Activated CD4-positive, alpha-beta memory T cell treated with anti-CD3 and anti-CD28 coated beads for 36 hours (primary cell): ENCODE results near the gene TMEM178B. TPM values are rescaled to one million over a fixed set of nuclear protein-coding genes. Genes with fewer than 3 reads are reported as not detected.
"Not testable (repeated sequence)": the region's sequence is repeated elsewhere in the genome, so short reads cannot be mapped to it uniquely, and the experiment has no call there.

Experiments
- CTCF ChIA-PET: fragments of 350-600 bp; sonication (Branson Sonifier 250); formaldehyde crosslinking; loops from one replicate; lab custom pipeline; 2021; ENCODE audit warnings: antibody characterized with exemption, inconsistent platforms; lab: Charles Lee
- POLR2A ChIA-PET: fragments of 350-600 bp; sonication (Branson Sonifier 250); formaldehyde crosslinking; loops from one replicate; lab custom pipeline; 2021; ENCODE audit warnings: antibody characterized with exemption; lab: Charles Lee
- DNase-seq: peaks from one replicate; pipeline ENCODE4 v3.0.0-alpha.2; 2020
- H3K27ac Mint-ChIP-seq: one replicate; pipeline ENCODE4 v1.8.0; 2021; ENCODE audit warnings: mixed read lengths
- H3K27me3 Mint-ChIP-seq: one replicate; pipeline ENCODE4 v1.8.0; 2021; ENCODE audit warnings: mixed read lengths
- H3K36me3 Mint-ChIP-seq: one replicate; pipeline ENCODE4 v1.8.0; 2021; ENCODE audit warnings: mixed read lengths
- H3K4me1 Mint-ChIP-seq: one replicate; pipeline ENCODE4 v1.8.0; 2021; ENCODE audit warnings: low read depth, mixed read lengths
- H3K4me3 Mint-ChIP-seq: one replicate; pipeline ENCODE4 v1.8.0; 2021; ENCODE audit warnings: mild to moderate bottlenecking, mixed read lengths
- H3K9me3 Mint-ChIP-seq: one replicate; pipeline ENCODE4 v1.8.0; 2021; ENCODE audit warnings: mixed read lengths
- intact Hi-C: fragments of 100-400 bp; cut with micrococcal nuclease; formaldehyde crosslinking; loops from one replicate; pipeline ENCODE4 v1.15.1; 2023
- total RNA-seq, 2 experiments: library from RNA; stranded (reverse); gene quantifications; one replicate each; pipeline ENCODE4 v1.2.3, GENCODE V29; 2021

Gene TMEM178B
- total RNA-seq, 2 experiments from 2014 or later = 0.58 to 0.81 TPM

DNA sequence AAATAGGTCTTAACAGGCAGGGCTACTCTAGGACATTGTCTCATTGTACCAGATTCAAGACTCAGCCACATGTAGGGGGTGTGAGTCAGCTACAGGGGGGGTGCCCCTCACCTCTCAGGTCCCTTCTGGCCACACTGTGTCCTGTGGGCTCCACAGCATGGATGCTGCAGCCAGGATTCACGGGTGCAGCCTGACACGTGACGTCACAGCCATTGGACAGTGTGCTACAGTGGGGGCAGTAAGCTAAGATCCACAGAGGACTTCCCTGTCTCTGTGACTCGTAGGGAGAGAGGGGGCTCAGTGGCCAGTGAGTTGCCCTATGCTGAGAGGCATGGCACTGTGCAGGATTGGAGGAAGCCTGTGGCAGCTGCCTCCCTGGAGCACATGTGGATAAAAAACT, 77.9 kb downstream of the TMEM178B start:
- H3K4me3 Mint-ChIP-seq = no peak overlapping the region
- H3K4me1 Mint-ChIP-seq = no peaks in the 10 kb centered on the region
- POLR2A ChIA-PET = no interaction called here
- H3K27ac Mint-ChIP-seq = no peak overlapping the region
- no peaks in the 10 kb centered on the region for H3K27me3 Mint-ChIP-seq
- H3K36me3 Mint-ChIP-seq = no peaks in the 10 kb centered on the region
- no peaks in the 10 kb centered on the region for H3K9me3 Mint-ChIP-seq
- DNase-seq = no peak
- intact Hi-C loops = no loop called here
- CTCF ChIA-PET = no interaction called here

DNA sequence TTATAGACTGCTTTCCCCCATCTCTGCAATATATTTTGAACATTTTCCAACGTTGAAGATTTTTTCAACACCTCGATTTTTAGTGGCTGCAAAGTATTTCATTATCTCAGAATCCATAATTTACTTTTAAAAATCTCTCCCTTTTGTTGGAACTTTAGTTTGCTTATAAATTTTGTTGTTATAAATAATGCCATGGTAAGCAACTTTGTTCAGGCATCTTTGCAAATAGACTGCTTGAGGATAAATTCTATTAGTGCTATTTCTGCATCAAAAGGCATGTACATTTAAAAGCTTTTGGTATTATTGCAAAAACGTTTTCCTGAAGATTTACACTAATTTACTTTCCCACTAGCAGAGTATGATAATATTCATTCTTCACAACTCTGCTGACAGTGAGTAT, 79.4 kb downstream of the TMEM178B start:
- Mint-ChIP-seq H3K4me3 (no peak overlapping the region), H3K36me3 (no peaks in the 10 kb centered on the region), H3K27ac (no peak overlapping the region), H3K4me1 (no peaks in the 10 kb centered on the region), H3K9me3 (no peaks in the 10 kb centered on the region), H3K27me3 (no peaks in the 10 kb centered on the region)
- ChIA-PET CTCF (no interaction called here), POLR2A (no interaction called here)
- intact Hi-C loops = no loop called here
- no peak for DNase-seq

GRCh38 chr7:141154131-141154732, 80.4 kb downstream of the TMEM178B start:
- CTCF ChIA-PET = no interaction called here

GRCh38 chr7:141156407-141156806, 82.5 kb downstream of the TMEM178B start:
- H3K36me3 Mint-ChIP-seq = no peaks in the 10 kb centered on the region
- ChIA-PET CTCF (no interaction called here), POLR2A (no interaction called here)
- intact Hi-C loops = no loop called here
- no peaks in the 10 kb centered on the region for H3K4me1 Mint-ChIP-seq
- H3K9me3 Mint-ChIP-seq = no peaks in the 10 kb centered on the region
- no peak for DNase-seq
- no peaks in the 10 kb centered on the region for H3K27me3 Mint-ChIP-seq
- H3K27ac Mint-ChIP-seq = no peak overlapping the region
- H3K4me3 Mint-ChIP-seq = no peak overlapping the region

More at GRCh38 chr7:141154131-141154732, 80.4 kb downstream of the TMEM178B start:
- no peak overlapping the region for H3K4me3 Mint-ChIP-seq
- H3K27me3 Mint-ChIP-seq = no peaks in the 10 kb centered on the region
- H3K27ac Mint-ChIP-seq = no peak overlapping the region
- intact Hi-C loops = no loop called here
- H3K36me3 Mint-ChIP-seq = no peaks in the 10 kb centered on the region
- H3K9me3 Mint-ChIP-seq = no peaks in the 10 kb centered on the region
- H3K4me1 Mint-ChIP-seq = no peaks in the 10 kb centered on the region
- DNase-seq = no peak
- POLR2A ChIA-PET = no interaction called here

- Mint-ChIP-seq H3K27ac (no peak overlapping the region), H3K4me1 (no peaks in the 10 kb centered on the region), H3K27me3 (no peaks in the 10 kb centered on the region), H3K36me3 (no peaks in the 10 kb centered on the region), H3K4me3 (no peak overlapping the region), H3K9me3 (no peaks in the 10 kb centered on the region)
- POLR2A ChIA-PET = no interaction called here
- CTCF ChIA-PET = no interaction called here
- intact Hi-C loops = no loop called here
- DNase-seq = no peak
Measured at GRCh38 chr7:141157138-141157765, 83.4 kb downstream of the TMEM178B start.

DNA sequence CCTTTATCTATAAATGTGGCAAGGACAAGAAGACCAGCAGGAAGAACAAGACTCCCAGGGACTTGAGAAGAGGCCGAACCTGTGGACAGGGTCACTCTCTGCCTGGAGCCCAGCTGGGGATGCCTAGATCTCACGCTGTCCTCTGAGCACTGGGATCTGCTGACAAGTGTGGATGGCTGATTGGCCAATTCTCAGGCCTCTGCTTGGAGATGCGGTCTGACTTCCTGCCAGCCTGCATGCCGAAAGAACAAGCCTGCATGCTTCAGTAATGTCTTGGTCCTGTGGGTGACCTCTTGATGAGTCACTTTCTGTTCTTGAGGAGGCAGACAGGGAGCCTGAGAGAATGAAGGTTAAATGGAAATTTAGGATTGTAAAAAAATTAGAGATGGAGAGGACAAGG, 84.7 kb downstream of the TMEM178B start:
- POLR2A ChIA-PET = no interaction called here
- Mint-ChIP-seq H3K9me3 (no peaks in the 10 kb centered on the region), H3K27me3 (no peaks in the 10 kb centered on the region), H3K4me1 (no peaks in the 10 kb centered on the region), H3K36me3 (no peaks in the 10 kb centered on the region), H3K27ac (no peak overlapping the region), H3K4me3 (no peak overlapping the region)
- CTCF ChIA-PET = no interaction called here
- intact Hi-C loops = no loop called here
- DNase-seq = peak; percentile 20

- CTCF ChIA-PET = no interaction called here
- intact Hi-C loops = no loop called here
Measured at GRCh38 chr7:141160246-141160860, 86.5 kb downstream of the TMEM178B start.

GRCh38 chr7:141161550-141162535, 88.0 kb downstream of the TMEM178B start:
- H3K4me1 Mint-ChIP-seq = no peaks in the 10 kb centered on the region
- ChIA-PET POLR2A (no interaction called here), CTCF (no interaction called here)
- no peaks in the 10 kb centered on the region for H3K36me3 Mint-ChIP-seq
- intact Hi-C loops = no loop called here
- no peak overlapping the region for H3K4me3 Mint-ChIP-seq
- H3K27ac Mint-ChIP-seq = no peak overlapping the region
- no peaks in the 10 kb centered on the region for H3K27me3 Mint-ChIP-seq
- no peaks in the 10 kb centered on the region for H3K9me3 Mint-ChIP-seq
- DNase-seq = no peak

More at GRCh38 chr7:141160246-141160860, 86.5 kb downstream of the TMEM178B start:
- H3K36me3 Mint-ChIP-seq = no peaks in the 10 kb centered on the region
- H3K27ac Mint-ChIP-seq = no peak overlapping the region
- H3K4me1 Mint-ChIP-seq = no peaks in the 10 kb centered on the region
- no peaks in the 10 kb centered on the region for H3K9me3 Mint-ChIP-seq
- DNase-seq = no peak
- no peak overlapping the region for H3K4me3 Mint-ChIP-seq
- POLR2A ChIA-PET = no interaction called here
- no peaks in the 10 kb centered on the region for H3K27me3 Mint-ChIP-seq

- H3K4me1 Mint-ChIP-seq = no peaks in the 10 kb centered on the region
- H3K4me3 Mint-ChIP-seq = no peak overlapping the region
- no peaks in the 10 kb centered on the region for H3K36me3 Mint-ChIP-seq
- intact Hi-C loops = no loop called here
- H3K27ac Mint-ChIP-seq = no peak overlapping the region
- DNase-seq = no peak
- CTCF ChIA-PET = no interaction called here
- H3K9me3 Mint-ChIP-seq = peaks cover 2% of the 10 kb centered on the region
- POLR2A ChIA-PET = interaction anchor here (0.5 kb wide), 1 partner anchor 538 kb away, joined by 3 read pairs; no protein-coding TSS in a partner anchor
- no peaks in the 10 kb centered on the region for H3K27me3 Mint-ChIP-seq
Measured at GRCh38 chr7:141165521-141165920, 91.7 kb downstream of the TMEM178B start.

- Mint-ChIP-seq H3K36me3 (no peaks in the 10 kb centered on the region), H3K4me1 (no peaks in the 10 kb centered on the region), H3K27me3 (peaks cover 1% of the 10 kb centered on the region), H3K27ac (no peak overlapping the region), H3K9me3 (peaks cover 2% of the 10 kb centered on the region), H3K4me3 (no peak overlapping the region)
- intact Hi-C loops = no loop called here
- DNase-seq = no peak
- ChIA-PET POLR2A (no interaction called here), CTCF (no interaction called here)
Measured at GRCh38 chr7:141166926-141167325, 93.1 kb downstream of the TMEM178B start.

DNA sequence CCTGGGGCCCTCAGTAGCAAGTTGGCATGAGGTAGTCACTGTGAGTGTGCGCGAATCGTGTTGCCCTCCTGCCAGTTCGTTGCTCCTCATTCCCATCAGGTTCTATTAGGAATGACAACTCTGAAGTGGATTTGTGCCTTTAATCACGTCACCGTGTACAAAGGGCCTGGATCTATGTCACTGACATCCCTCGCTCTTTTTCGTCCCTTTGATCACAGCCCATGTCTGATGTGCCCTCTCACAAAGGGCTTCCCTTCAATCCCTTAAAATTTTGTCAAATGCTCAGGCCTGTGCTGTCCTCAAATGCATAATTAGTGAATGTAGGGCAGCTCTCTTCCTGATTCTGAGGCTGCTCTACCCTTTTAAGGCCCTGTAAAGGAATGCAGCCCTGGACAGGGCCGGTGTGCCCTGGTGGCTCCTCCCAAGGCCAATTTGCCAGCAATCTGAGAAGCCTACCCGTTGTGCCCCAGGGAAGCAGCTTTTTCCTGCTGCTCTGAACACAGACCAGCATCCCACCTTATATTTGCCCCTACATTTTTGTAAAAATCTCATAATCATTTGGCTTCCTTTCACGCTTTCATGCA, 93.6 kb downstream of the TMEM178B start:
- Mint-ChIP-seq H3K36me3 (no peaks in the 10 kb centered on the region), H3K4me1 (no peaks in the 10 kb centered on the region), H3K27ac (no peak overlapping the region), H3K9me3 (peaks cover 2% of the 10 kb centered on the region), H3K27me3 (peaks cover 1% of the 10 kb centered on the region), H3K4me3 (no peak overlapping the region)
- POLR2A ChIA-PET = no interaction called here
- intact Hi-C loops = no loop called here
- CTCF ChIA-PET = no interaction called here
- no peak for DNase-seq

DNA sequence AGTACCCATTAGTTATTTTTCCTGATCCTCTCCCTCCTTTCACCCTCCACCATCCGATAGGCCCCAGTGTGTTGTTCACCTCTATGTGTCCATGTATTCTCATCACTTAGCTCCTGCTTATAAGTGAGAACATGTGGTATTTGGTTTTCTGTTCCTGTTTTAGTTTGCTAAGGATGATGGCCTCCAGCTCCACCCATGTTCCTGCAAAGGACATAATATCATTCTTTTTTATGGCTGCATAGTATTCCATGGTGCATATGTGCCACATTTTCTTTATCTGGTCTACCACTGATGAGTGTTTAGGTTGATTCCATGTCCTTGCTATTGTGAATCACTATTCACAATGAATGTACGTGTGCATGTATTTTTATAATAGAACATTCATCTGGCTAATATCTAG, 95.3 kb downstream of the TMEM178B start:
- H3K4me1 Mint-ChIP-seq, POLR2A ChIA-PET, H3K4me3 Mint-ChIP-seq, CTCF ChIA-PET, DNase-seq, H3K27me3 Mint-ChIP-seq, H3K27ac Mint-ChIP-seq, H3K36me3 Mint-ChIP-seq, H3K9me3 Mint-ChIP-seq, intact Hi-C loops: not testable (repeated sequence)
